ENCODE measurements around the gene AP1M1.

Gene AP1M1

DNA sequence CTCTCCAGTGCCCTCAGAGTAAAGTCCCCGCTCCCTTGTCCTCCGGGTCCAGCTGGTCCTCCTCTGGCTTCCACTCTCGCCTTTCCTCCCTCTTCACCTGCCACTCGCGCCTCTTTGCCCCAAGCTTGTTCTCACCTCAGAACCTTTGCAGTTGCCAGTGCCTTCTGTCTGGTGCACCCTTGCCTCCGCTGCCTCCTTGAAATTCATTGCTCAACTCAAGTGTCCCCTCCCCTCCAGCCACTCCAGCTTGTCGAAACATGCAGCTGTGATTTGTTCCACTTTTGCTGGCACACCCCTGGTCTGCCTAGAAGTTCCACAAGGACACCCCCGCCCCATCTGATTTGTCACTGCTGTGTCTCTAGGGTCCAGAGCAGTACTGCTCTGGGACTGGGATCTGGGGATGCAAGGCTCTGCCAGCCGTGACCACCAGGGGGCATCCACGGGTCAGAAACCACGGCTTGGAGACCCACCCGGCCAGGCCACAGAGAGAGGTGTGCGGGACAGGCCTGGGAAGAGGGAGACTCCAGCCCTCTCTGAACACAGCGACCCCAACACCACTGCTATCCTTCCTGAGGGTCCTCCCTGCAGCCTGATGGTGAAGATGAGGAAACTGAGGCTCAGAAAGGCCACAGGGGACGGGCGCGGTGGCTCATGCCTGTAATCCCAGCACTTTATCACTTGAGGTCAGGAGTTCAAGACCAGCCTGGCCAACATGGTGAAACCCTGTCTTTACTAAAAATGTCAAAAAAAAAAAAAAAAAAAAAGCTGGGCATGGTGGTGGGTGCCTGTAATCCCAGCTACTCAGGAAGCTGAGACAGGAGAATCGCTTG is 49.9 kb downstream of the AP1M1 start:
- DNase-seq, result peak; percentile 70
- H3K4me3 ChIP-seq (ENCODE audit: low read depth, low read length), result no peak overlapping the region
- in situ Hi-C loops (cut with HindIII; ENCODE audit: low pct_ligation_motif_present, low sequenced_read_pairs), result loop anchor here (25.0 kb wide), 1 partner anchor 115 kb away; no protein-coding TSS in a partner anchor
- H3K27me3 ChIP-seq (replicated peaks), result no peaks in the 10 kb centered on the region
- TF ChIP-seq, protein P1, sequence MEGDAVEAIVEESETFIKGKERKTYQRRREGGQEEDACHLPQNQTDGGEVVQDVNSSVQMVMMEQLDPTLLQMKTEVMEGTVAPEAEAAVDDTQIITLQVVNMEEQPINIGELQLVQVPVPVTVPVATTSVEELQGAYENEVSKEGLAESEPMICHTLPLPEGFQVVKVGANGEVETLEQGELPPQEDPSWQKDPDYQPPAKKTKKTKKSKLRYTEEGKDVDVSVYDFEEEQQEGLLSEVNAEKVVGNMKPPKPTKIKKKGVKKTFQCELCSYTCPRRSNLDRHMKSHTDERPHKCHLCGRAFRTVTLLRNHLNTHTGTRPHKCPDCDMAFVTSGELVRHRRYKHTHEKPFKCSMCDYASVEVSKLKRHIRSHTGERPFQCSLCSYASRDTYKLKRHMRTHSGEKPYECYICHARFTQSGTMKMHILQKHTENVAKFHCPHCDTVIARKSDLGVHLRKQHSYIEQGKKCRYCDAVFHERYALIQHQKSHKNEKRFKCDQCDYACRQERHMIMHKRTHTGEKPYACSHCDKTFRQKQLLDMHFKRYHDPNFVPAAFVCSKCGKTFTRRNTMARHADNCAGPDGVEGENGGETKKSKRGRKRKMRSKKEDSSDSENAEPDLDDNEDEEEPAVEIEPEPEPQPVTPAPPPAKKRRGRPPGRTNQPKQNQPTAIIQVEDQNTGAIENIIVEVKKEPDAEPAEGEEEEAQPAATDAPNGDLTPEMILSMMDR (IDR thresholded peaks at IDR 0.05; ENCODE audit: low read depth, low read length, missing control alignments), result peak; percentile 96
- no peaks in the 10 kb centered on the region for H3K36me3 ChIP-seq (replicated peaks)
- H3K27ac ChIP-seq, result no peak overlapping the region

DNA sequence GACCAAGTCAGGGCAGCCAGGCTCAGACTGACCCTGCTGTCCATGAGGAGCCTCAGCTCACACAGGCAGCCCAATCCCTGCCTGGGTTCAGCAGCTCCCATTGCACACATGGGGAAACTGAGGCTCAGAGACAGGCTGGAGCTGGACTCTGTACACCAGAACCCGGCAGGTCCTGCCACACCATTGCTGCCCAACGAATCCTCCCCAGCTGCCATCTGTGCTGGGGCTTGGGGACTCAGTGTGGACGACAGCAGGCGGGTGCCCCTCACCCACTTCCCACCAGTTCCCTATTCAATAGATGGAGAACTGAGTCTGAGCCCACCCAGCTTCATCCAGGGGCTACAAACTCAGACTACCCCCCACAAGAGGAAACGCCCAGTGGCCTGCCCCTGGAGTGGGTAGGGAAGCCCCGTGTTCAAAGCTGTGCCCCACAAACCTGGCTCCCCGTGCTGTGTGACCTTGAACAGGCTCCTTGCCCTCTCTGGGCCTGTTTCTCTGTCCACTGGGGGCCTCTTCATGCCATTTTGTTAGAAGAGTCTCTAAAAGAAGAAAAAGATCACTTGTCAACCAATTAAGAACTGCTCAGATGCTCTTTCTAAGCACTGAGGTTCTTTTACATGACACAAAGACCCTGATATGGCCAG is 50.8 kb downstream of the AP1M1 start:
- no peak overlapping the region for H3K27ac ChIP-seq
- DNase-seq, result no peak
- H3K27me3 ChIP-seq (replicated peaks), result no peaks in the 10 kb centered on the region
- no peaks in the 10 kb centered on the region for H3K36me3 ChIP-seq (replicated peaks)
- TF ChIP-seq, protein P1 (IDR thresholded peaks at IDR 0.05; ENCODE audit: low read depth, low read length, missing control alignments), result no peak
- H3K4me3 ChIP-seq (ENCODE audit: low read depth, low read length), result no peak overlapping the region
- in situ Hi-C loops (cut with HindIII; ENCODE audit: low pct_ligation_motif_present, low sequenced_read_pairs), result loop anchor here (25.0 kb wide), 1 partner anchor 114 kb away; no protein-coding TSS in a partner anchor

DNA sequence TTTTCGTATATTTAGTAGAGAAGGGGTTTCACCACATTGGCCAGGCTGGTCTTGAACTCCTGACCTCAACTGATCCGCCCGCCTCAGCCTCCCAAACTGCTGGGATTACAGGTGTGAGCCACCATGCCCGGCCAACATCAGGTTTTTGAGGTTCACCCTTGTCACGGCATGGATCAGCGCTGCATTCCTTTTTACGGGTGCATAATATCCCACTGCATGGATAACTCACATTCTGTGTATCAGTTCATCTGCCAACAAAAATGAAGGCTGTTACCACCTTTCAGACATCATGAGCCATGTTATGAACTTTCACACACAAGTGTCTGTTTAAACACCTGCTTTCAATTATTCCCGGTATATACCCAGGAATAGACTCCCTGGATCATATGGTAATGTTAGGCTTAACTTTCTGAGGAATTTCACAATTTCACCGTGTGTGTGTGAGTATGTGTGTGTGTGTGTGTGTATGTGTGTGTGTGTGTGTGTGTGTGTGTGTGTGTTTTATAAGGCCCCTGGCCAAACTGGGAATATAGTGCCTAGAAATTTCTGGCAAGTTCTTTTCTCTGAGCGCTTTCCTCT is 52.2 kb downstream of the AP1M1 start:
- Histone ChIP-seq H3K4me3 (ENCODE audit: low read depth, low read length) (no peak overlapping the region), H3K27me3 (replicated peaks) (no peaks in the 10 kb centered on the region), H3K27ac (no peak overlapping the region), H3K36me3 (replicated peaks) (no peaks in the 10 kb centered on the region)
- in situ Hi-C loops (cut with HindIII; ENCODE audit: low pct_ligation_motif_present, low sequenced_read_pairs), result loop anchor here (25.0 kb wide), 1 partner anchor 112 kb away; no protein-coding TSS in a partner anchor
- no peak for DNase-seq
- TF ChIP-seq, protein P1 (IDR thresholded peaks at IDR 0.05; ENCODE audit: low read depth, low read length, missing control alignments), result no peak

DNA sequence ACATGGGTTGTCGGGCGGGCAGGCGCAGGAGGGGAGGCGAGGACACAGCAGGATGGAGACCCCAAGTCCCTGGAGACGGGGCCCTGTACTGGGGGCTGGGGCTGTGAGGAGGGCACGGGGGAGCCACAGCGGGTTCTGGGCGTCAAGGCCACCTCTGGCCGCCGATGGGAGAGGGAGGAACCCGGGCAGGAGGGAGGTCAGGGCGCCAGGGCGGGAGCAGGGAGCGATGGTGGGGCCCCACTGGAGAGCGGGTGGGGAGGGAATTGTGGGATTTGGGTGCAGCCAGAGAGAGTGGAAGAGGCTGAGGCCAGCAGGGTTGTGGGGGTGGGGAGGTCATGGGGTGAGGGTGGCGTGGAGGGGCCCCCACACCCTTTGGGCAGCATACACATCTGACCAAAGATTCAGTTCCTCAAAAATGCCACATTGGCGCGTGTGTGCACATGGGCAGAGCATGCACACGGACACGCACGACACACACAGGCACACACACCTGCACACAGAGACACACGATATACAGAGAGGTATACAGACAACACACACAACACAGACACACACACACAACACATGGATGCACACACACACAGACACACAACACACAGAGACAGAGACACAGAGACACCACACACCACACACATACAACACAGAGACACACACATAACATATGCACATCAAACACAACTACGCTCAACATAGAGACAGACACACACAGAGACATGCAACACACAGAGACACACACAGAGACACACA is 54.9 kb downstream of the AP1M1 start:
- Histone ChIP-seq H3K36me3 (replicated peaks) (no peaks in the 10 kb centered on the region), H3K4me3 (ENCODE audit: low read depth, low read length) (no peak overlapping the region), H3K27me3 (replicated peaks) (no peaks in the 10 kb centered on the region), H3K27ac (no peak overlapping the region)
- TF ChIP-seq, protein P1 (IDR thresholded peaks at IDR 0.05; ENCODE audit: low read depth, low read length, missing control alignments), result no peak
- DNase-seq, result no peak
- in situ Hi-C loops (cut with HindIII; ENCODE audit: low pct_ligation_motif_present, low sequenced_read_pairs), result no loop called here

- Histone ChIP-seq H3K4me3 (ENCODE audit: low read depth, low read length) (no peak overlapping the region), H3K27me3 (replicated peaks) (no peaks in the 10 kb centered on the region), H3K27ac (no peak overlapping the region), H3K36me3 (replicated peaks) (no peaks in the 10 kb centered on the region)
- in situ Hi-C loops (cut with HindIII; ENCODE audit: low pct_ligation_motif_present, low sequenced_read_pairs), result no loop called here
- no peak for DNase-seq
- TF ChIP-seq, protein P1 (IDR thresholded peaks at IDR 0.05; ENCODE audit: low read depth, low read length, missing control alignments), result no peak
These were observed 57.2 kb downstream of the AP1M1 start for GRCh38 chr19:16254851-16255408.
